PC-3 (cell line): ENCODE results near the gene SORBS2.

Experiments used
- CTCF ChIP-seq: fragments of 300-600 bp; sonication (generic); conservative IDR thresholded peaks from 2 replicates; pipeline ENCODE4 v1.5.1; 2017; ENCODE audit warnings: antibody characterized with exemption, low read depth, mild to moderate bottlenecking, low read length
- EZH2 ChIP-seq: fragments of 300-600 bp; sonication (generic); IDR thresholded peaks from one replicate; pipeline ENCODE4 v1.6.1; 2017; ENCODE audit warnings: antibody characterized with exemption, mild to moderate bottlenecking, low read length; ENCODE audit not compliant: unreplicated experiment

GRCh38 chr4:185853841-185854240 is 41.8 kb upstream of the SORBS2 start:
- TF ChIP-seq CTCF (no peak), EZH2 (no peak)
